HepG2 (cell line): ENCODE data around the gene E2F1. TPM values are rescaled to one million over a fixed set of nuclear protein-coding genes. Genes with fewer than 3 reads are reported as not detected.

Experiments
- ARNT2 ChIP-seq: sonication (generic); formaldehyde crosslinking; IDR thresholded peaks from 2 replicates; pipeline ENCODE4 v1.8.0; 2022; ENCODE audit warnings: mild to moderate bottlenecking, low read depth, missing genetic modification reagents, moderate library complexity
- DMAP1 ChIP-seq: IDR thresholded peaks from 2 replicates; pipeline ENCODE4 v1.6.1; 2016
- GZF1 ChIP-seq: sonication (generic); formaldehyde crosslinking; IDR thresholded peaks from 2 replicates; pipeline ENCODE4 v1.5.1; 2020; ENCODE audit warnings: mild to moderate bottlenecking, missing genetic modification reagents
- HMGXB4 ChIP-seq, 2 experiments: sonication (generic) in 1 of 2; formaldehyde crosslinking in 1 of 2; IDR thresholded peaks; 2 replicates each; pipeline versions ENCODE4 v1.4.0 to v1.6.1; 2018 to 2020; ENCODE audit warnings: missing genetic modification reagents in 2 of 2, borderline replicate concordance in 1 of 2, low read depth in 1 of 2, mild to moderate bottlenecking in 1 of 2, missing biosample characterization in 1 of 2
- HNF4G ChIP-seq, 2 experiments: sonication (generic) in 1 of 2; formaldehyde crosslinking in 1 of 2; IDR thresholded peaks; 2 replicates each; pipeline versions ENCODE4 v1.4.0 to v1.6.1; 2011 to 2020; ENCODE audit warnings: borderline replicate concordance in 2 of 2, low read depth in 2 of 2, mild to moderate bottlenecking in 2 of 2, low read length in 1 of 2, missing genetic modification reagents in 1 of 2, moderate library complexity in 1 of 2
- JUND ChIP-seq: sonication (generic); formaldehyde crosslinking; IDR thresholded peaks from 2 replicates; pipeline ENCODE4 v1.8.0; 2022; ENCODE audit warnings: mild to moderate bottlenecking, missing genetic modification reagents
- KDM1A ChIP-seq: IDR thresholded peaks from 2 replicates; pipeline ENCODE4 v1.6.1; 2016; ENCODE audit warnings: missing compliant biosample characterization
- KDM4B ChIP-seq: sonication (generic); formaldehyde crosslinking; IDR thresholded peaks from 2 replicates; pipeline ENCODE4 v1.4.0; 2020; ENCODE audit warnings: missing genetic modification reagents
- NCOA5 ChIP-seq: sonication (generic); formaldehyde crosslinking; IDR thresholded peaks from 2 replicates; pipeline ENCODE4 v1.4.0; 2020; ENCODE audit warnings: missing genetic modification reagents
- NFE2 ChIP-seq: sonication (generic); formaldehyde crosslinking; IDR thresholded peaks from 2 replicates; pipeline ENCODE4 v1.4.0; 2020; ENCODE audit warnings: missing genetic modification reagents
- NFRKB ChIP-seq: fragments of 450-650 bp; IDR thresholded peaks from 2 replicates; pipeline ENCODE4 v1.6.1; 2017
- PAWR ChIP-seq: sonication (generic); formaldehyde crosslinking; IDR thresholded peaks from 2 replicates; pipeline ENCODE4 v1.4.0; 2020; ENCODE audit warnings: missing genetic modification reagents, mild to moderate bottlenecking, borderline replicate concordance
- POLR2AphosphoS2 ChIP-seq: IDR thresholded peaks from 2 replicates; pipeline ENCODE4 v1.6.1; 2011; ENCODE audit warnings: low read depth, low read length, improper control_type of control experiment
- ZBTB8A ChIP-seq: sonication (generic); formaldehyde crosslinking; IDR thresholded peaks from 2 replicates; pipeline ENCODE4 v1.4.0; 2020; ENCODE audit warnings: mild to moderate bottlenecking, low read depth, missing genetic modification reagents, borderline replicate concordance
- ZNF24 ChIP-seq: fragments of 450-650 bp; IDR thresholded peaks from 2 replicates; pipeline ENCODE4 v1.6.1; 2017; ENCODE audit warnings: antibody characterized with exemption, mild to moderate bottlenecking
- ZNF335 ChIP-seq: sonication (generic); formaldehyde crosslinking; IDR thresholded peaks from 2 replicates; pipeline ENCODE4 v1.4.0; 2020; ENCODE audit warnings: missing genetic modification reagents
- ZNF503 ChIP-seq: sonication (generic); formaldehyde crosslinking; IDR thresholded peaks from 2 replicates; pipeline ENCODE4 v1.4.0; 2020; ENCODE audit warnings: missing genetic modification reagents
- ZNF672 ChIP-seq: sonication (generic); formaldehyde crosslinking; IDR thresholded peaks from 2 replicates; pipeline ENCODE4 v1.8.1; 2022; ENCODE audit warnings: missing genetic modification reagents
- ZNF691 ChIP-seq: sonication (generic); formaldehyde crosslinking; IDR thresholded peaks from 2 replicates; pipeline ENCODE4 v1.4.0; 2020; ENCODE audit warnings: missing genetic modification reagents, low read depth, mild to moderate bottlenecking, borderline replicate concordance
- ZNF703 ChIP-seq: sonication (generic); formaldehyde crosslinking; IDR thresholded peaks from 2 replicates; pipeline ENCODE4 v1.5.1; 2020; ENCODE audit warnings: missing genetic modification reagents, mild to moderate bottlenecking, moderate library complexity, borderline replicate concordance
- ZNF879 ChIP-seq: sonication (generic); formaldehyde crosslinking; IDR thresholded peaks from 2 replicates; pipeline ENCODE4 v1.8.1; 2023; ENCODE audit warnings: missing genetic modification reagents
- polyA plus RNA-seq, 8 experiments: library from polyadenylated mRNA; depleted of rRNA in 3 of 8; stranded (reverse) in 7 of 8; unstranded in 1 of 8; fragments of >200 nt; fragmentation: Illumina TruSeq in 4 of 8; extraction: Trizol in 4 of 8; gene quantifications; 2 replicates each; pipeline versions ENCODE4 v1.2.1 to v1.2.3, GENCODE V29; 2011 to 2016; ENCODE audit warnings: low read depth in 4 of 8, missing spikeins in 1 of 8, mixed read lengths in 1 of 8; ENCODE audit not compliant: insufficient read depth in 1 of 8
- total RNA-seq, 5 experiments: library from RNA; depleted of rRNA; stranded (reverse); fragments of >200 nt; fragmentation: Illumina TruSeq; extraction: Trizol; gene quantifications; 2 replicates each; pipeline ENCODE4 v1.2.3, GENCODE V29; 2016; ENCODE audit warnings: low read depth in 1 of 5
- TF ChIP-seq, protein P1 (sequence below): sonication (generic); formaldehyde crosslinking; IDR thresholded peaks from 2 replicates; pipeline ENCODE4 v1.4.0; 2020; ENCODE audit warnings: missing genetic modification reagents

Gene E2F1
- total and polyA plus RNA-seq, 2 of the 13 experiments (the other 11 are each of a cell fraction or from before 2014, with no cell fraction given), result 25.5 to 39.4 TPM

GRCh38 chr20:33663161-33664084, 22.8 kb downstream of the E2F1 start (continued):
- TF ChIP-seq ARNT2 (CRISPR knock-in tag) (peak; percentile 95), ZNF503 (CRISPR knock-in tag) (peak; percentile 67), ZNF24 (no peak), PAWR (CRISPR knock-in tag) (no peak), ZNF703 (peak; percentile 18; the same call in 1 of the 2 replicates), HNF4G (IDR thresholded peaks at IDR 0.05; ENCODE audit: borderline replicate concordance, low read depth, low read length) (no peak), HNF4G (CRISPR knock-in tag; IDR thresholded peaks at IDR 0.05; ENCODE audit: borderline replicate concordance, low read depth) (peak; percentile 90), ZNF335 (CRISPR knock-in tag) (peak; percentile 50; the same call in 1 of the 2 replicates), ZNF879 (CRISPR knock-in tag) (peak; percentile 94), NCOA5 (peak; percentile 55; the same call in 1 of the 2 replicates), ZBTB8A (no peak), ZNF672 (CRISPR knock-in tag) (peak; percentile 64; the same call in 1 of the 2 replicates), GZF1 (CRISPR knock-in tag) (no peak; the same call in none of the 2 replicates), NFE2 (CRISPR knock-in tag) (no peak), NFRKB (no peak), HMGXB4 (CRISPR knock-in tag; IDR thresholded peaks at IDR 0.05; ENCODE audit: borderline replicate concordance in 1 of 2, low read depth in 1 of 2) (peak; percentile 81 to 88), KDM1A (CRISPR knock-in tag) (no peak), DMAP1 (no peak; the same call in 1 of the 2 replicates), JUND (CRISPR knock-in tag) (peak; percentile 69), POLR2AphosphoS2 (no peak), KDM4B (CRISPR knock-in tag) (no peak), ZNF691 (CRISPR knock-in tag) (peak; percentile 54; the same call in 1 of the 2 replicates)
- TF ChIP-seq, protein P1, sequence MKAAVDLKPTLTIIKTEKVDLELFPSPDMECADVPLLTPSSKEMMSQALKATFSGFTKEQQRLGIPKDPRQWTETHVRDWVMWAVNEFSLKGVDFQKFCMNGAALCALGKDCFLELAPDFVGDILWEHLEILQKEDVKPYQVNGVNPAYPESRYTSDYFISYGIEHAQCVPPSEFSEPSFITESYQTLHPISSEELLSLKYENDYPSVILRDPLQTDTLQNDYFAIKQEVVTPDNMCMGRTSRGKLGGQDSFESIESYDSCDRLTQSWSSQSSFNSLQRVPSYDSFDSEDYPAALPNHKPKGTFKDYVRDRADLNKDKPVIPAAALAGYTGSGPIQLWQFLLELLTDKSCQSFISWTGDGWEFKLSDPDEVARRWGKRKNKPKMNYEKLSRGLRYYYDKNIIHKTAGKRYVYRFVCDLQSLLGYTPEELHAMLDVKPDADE (CRISPR knock-in tag), result peak; percentile 87
